SIG-M5 treated with dmso at 0.1 percent for 504 hours (cell line): ENCODE results near the gene EZH2.

Experiments
- DNase-seq: peaks from one replicate; lab custom pipeline; 2025; ENCODE audit not compliant: unreplicated experiment; lab: John Stamatoyannopoulos, UW

Gene EZH2

DNA sequence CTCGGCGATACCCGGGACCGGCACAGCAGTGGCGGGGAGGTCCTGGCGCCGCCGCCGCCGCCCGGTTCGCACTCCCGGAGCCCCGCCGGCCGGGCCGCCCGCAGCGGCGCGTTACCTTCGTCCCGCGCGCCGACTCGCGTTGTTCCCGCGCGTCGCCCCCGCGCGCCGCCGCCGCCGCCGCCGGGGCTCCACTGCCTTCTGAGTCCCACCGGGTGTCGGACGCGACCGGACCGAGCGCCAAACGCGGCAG is at the start of gene EZH2:
EZH2 (minus strand) TSS at position 243 of the 250 bp plus-strand sequence. CDS start 36,993 bp downstream, outside the sequence.
- DNase-seq = no peak

DNA sequence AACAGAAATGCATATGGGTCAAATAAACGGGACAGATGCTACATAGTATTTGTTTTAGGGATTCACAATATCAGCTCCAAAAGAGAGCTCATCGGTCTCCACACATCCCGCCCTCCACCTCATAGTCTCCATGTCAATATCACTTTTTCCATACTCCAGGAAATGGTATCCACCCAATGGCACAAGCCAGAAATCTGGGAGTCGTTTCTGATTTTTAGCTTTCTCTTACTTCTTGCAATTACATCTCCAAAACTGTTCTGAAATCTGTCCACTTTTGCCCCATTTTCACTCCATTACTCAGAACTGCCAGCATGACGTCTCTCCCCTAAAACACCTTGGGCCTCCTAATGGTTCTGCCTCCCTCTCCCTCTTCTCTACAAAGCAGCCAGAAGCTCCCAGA is 47.4 kb upstream of the EZH2 start:
- no peak for DNase-seq

DNA sequence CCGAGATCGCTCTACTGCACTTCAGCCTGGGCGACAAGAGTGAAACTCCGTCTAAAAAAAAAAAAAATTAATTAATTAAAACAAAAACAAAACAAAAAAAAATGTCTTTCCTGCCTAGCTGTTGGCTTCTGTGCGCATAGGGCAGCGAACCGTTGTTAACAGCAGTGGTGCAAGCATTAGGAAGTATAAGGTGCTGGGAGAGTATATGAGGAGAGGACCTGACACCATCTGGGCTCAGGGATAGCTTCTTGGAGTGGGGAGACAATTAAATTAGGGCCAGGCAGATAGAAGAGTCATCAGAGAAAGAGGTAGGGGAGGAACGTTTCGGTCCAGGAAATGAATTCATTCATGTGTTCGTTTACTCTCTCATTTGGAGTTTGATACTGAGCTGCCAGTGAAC is 46.2 kb upstream of the EZH2 start:
- DNase-seq = no peak

DNA sequence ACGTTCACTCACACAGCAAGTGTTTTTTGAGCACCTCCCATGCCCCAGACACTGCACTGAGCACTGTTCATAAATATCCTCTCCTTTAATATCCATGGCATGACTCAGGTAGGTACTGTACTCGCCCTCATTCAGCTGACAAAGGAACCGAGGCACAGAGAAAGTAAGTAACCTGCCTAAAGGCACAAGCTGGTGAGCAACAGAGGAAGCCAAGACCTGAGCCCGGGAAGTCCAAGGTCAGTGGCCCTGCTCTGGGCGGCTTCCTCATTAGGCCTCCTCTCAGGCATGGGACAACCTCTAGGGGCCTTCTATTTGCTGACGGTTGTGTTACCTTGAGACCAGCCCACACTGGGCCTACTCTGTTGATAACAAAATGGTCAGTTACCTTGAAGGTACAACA is 45.1 kb upstream of the EZH2 start:
- DNase-seq = no peak

DNA sequence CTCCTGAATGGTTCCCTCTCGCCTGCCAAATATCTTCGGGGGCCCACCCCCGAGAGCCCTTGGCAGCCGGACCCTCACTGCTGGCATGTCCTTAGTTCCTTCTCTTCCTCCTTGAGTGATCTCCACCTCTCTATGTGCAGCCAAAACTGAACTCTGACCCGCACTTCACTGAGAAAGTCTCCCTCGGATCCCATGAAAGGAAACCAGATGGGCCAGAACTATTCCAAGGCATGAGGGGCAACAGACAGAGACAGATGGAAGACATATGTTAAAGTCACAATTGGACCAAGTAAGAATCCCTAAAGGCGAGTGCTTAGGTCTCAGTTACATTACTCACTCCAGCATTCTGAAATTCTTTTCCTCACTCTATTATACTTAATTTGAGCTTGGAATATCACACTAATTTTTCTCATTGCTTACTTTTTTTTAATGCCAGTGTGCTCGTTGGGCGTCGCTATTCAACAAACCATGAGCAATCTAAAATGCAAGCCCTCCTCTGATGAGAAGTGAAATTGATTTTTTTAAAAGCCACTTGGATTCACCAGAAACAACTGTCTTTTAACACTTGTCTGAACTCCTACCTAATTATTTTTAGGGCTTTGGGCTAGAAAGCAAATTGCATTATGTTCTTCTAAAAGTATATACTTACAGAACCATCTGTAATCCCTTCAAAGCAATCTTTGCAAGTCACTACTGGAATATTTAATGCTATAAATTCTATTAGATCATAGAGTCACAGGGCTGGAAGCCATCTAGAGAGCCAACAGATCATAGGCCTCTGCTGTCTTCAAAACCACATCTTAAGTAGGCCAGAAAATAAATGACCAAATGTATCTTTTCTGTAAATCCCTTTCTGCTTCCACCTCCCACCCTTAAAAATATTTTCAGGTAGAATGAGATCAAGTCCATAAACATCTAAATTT is 43.3 kb upstream of the EZH2 start:
- DNase-seq = no peak

DNA sequence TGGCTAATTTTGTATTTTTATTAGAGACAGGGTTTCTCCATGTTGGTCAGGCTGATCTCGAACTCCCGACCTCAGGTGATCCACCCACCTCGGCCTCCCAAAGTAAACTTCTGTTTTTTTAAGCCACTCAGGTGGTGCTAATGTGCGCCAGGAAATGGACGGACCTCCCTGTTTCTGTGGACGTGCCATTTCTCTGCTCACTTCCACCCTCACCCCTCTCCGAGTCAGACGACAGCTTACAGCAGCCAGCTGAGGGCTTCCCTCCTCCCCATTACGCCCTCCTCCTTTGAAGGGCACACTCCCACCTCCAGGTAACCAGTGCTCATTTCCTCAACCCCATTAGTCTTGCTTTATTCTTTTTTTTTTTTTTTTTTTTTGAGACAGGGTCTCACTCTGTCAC is 41.7 kb upstream of the EZH2 start:
- no peak for DNase-seq

DNA sequence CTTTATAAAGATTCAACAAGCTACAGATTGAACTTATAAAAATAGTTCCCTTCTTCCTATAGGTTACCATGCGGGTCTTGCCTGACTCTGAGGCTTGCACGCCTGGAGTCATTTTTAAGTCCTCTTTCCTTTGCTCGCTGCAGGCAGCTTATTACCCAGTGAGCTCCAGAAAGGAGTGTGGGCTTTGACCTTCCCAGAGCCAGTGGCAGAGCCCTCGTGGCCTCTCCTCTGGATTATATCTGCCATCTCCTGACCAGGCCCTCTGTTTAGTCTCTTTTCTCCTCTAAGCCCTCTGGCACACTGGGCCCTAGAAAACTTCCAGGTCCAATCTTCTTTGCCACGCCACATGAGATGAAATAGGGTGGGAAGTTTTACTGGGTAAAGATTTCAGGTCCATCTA is 39.9 kb upstream of the EZH2 start:
- DNase-seq = no peak

DNA sequence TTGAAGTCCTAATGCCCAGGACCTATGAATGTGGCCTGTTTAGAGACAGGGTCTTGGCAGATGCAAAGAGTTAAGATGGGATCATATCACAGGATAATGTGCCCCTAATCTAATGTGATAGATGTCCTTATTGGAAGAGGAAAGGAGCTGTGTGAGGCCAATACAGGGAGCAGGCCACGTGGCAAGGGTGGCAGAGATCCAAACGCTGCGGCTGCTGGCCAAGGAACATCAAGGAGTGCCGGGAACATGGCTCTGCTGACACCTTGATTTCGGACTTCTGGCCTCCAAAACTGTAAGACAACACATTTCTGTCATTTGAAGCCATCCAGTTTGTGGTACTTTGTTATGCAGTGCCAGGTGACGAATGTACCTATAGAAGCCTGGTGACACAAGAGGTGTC is 37.7 kb upstream of the EZH2 start:
- no peak for DNase-seq

DNA sequence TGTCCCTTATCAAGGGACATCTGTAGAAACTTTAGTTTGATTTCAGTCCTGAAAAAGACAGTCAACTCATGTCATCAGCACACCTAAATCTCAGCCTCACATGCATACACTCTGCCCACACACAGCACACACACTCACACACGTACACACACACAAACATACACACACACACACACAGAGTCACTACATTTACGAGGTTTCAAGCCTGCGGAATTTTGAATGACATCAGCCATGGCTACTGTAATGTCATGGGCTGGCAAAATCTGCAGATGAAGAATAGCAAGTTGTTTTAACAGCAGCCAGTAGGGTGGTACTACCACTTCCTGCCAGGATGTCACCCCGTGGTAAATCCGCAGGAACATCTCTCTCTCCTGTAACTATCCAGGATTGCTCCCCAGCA is 37.1 kb upstream of the EZH2 start:
- DNase-seq = no peak

DNA sequence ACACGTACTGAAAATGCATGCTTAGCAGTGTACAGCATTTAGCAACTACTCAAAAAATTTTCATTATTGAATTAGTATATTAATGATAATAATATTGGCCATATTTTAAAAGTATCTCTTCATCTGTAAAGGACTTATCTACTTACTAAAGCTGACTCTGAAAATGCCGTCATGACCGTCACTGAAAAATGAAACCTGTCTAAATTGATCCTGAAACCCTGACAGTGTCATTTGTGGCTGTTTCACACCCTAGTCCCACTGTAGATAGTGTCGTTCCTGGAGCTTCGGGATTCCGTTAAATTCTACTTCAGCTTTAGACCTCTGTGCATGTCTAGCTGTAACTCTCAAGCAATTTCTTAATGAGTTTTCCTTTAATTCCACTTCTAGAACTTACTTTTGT is 35.8 kb upstream of the EZH2 start:
- no peak for DNase-seq

DNA sequence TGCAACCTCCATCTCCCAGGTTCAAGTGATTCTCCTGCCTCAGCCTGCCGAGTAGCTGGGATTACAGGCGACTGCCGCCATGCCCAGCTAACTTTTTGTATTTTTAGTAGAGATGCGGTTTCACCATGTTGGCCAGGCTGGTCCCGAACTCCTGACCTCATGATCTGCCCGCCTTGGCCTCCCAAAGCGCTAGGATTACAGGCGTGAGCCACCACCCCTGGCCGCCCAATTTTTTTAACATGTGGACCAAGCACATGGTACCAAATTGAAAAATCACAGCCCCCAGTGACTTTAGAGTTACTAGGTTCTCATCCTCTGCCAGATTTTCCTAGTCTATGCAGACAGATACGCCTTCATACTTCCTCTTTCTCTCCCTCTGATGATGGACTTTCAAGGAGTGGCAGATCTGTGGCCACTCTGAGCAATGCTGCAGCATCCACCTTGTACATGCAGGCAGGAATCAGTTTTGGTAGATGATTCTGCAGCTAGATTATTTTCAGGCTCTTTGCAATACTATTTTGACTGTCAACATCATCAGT is 34.0 kb upstream of the EZH2 start:
- peak; percentile 55 for DNase-seq

DNA sequence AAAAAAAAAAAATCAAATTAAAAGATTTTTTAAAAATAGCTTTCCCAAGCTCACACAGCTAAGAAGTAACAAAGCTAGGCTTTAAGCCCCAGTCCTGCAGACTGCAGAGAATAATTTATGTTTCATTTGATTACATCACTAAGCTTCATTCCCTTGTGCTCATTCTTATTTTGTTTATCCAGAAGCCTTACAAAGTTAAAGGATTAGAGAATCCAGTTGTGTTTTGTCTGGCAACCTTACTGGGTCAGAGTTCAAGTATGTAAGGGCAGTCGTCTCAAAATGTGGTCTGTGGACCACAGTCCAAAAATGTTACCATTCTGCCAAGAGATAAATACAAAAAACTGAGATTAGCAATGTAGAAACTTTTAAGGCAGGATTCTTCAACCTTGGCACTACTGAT is 32.1 kb upstream of the EZH2 start:
- no peak for DNase-seq

DNA sequence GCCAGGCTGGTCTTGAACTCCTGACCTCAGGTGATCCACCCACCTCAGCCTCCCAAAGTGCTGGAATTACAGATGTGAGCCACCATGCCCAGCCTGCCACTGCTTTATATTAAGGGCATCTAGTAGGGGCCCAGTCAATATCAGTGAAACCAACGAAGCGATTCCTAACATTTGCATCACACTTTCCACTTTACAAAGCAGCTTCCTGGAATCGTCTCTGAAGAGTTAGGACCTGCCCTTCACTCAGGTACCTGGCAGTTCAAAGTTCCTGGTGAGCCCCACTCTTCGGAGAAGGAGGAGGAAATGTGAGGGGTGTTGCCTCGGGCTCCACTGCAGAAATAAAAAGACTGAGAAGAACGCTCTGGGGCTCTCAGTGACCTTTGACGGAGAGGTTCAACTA is 31.1 kb upstream of the EZH2 start:
- DNase-seq = no peak

DNA sequence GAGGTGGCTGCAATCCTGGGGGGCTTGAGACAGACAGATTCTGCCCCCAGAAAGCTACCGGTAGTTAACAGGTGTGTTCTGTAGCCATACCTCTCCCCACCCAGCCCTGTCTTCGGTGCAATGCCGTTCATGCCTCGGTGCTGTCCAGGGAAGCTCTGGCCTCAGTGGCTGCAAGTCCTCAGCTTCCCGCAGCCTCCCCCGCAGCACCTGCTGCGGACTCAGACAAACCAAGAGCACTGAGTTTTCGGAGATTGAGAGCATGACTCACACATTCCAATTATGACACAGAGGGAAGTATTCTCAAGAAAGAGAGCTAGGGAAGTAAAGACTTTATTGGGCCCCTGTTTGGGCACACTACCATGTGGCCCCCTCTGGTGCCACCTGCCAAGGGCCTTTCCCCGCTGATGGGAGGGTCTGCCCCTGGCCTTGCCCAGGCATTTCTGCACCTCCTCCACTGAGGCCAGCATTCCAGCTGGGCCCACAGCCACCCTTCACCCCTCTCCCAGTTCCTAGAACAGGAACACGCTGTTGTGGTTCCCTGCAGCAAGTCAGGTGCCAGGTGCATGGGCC is 30.2 kb upstream of the EZH2 start:
- peak; percentile 83 for DNase-seq

DNA sequence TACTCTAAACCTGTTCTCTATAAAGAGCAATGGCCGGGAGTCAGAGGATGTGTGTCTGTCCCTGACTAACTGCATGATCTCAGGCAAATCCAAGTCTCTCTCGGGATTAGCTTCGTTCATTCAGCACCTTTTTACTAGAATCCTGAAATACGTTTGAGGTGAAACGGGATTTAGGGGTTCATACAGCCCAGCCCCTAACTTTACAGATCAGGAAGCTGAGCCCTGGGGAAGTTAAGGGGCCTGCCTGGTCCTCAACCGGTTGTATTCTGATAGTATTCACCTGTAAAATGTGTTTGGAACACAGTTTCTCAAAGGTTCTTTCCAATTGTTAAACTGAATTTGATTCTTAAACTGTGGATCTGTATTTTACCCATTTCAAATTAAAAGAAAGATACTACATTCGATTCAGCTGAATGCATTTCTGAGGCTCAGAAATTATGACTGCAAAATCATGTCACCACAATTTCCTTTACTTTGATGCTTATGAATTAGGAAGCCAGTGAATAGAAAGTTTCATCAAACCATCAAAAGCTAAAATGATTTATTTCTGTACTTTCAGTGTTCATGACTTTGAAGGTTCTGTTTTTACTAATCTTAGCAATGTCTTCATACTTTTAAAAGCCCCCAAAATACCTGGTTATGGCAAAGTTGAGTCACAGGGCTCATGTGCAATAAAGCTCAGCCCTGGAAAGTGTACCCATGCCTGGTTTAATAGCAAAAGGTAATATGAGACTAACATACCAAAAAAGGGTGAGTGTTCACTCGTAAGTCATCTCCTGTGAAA is 28.9 kb upstream of the EZH2 start:
- no peak for DNase-seq

DNA sequence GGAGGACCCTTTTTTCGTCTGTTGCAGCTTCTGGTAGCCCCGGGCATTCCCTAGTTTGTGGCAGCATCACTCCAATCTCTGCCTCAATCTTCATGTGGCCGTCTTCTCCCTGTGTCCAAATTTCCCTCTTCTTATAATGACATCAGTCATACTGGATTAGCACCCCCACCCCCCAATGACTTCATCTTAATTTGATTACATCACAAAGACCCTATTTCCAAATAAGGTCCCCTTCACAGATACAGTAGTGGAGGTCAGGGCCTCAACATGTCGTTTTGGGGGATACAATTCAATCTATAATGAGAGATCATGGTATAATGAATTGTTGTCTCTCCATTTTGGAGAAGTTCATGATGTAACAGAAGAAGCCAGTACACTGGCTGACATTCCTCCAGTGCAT is 28.1 kb upstream of the EZH2 start:
- DNase-seq = no peak

DNA sequence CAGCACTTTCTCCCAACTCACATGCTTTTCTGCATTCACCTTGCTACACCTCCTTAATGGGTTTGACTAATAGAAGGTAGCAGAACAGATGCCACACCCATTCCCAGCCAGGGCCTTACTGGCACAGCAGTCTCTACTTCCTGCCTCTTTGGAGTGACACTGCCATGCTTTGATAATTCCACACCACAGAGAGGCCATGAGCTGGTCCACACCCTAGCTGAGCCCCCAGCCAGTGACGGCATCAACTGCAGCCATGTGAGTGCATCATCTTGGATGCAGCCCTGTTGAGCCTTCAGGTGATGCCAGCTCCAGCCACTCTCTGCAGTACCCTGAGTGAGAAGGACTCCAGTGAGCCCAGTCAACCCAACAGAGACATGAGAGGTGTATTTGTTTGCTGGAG is 27.5 kb upstream of the EZH2 start:
- DNase-seq = no peak

DNA sequence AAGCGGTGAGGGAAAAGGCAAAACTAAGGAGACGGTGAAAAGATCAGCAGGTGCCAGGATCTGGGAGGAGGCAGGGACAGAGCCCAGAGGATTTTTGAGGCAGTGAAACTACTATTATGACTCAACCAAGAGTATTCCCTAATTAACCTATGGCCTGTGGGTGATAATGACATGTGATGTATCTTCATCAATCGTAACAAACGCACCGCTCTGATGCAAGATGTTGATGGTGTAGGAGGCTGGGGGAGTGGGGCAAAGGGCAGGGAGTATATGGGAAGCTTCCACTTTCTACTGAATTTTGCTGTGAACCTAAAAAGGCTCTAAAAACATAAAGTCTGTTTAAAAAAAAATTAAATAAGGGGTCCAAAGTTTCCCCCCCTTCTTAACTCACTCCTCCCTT is 25.5 kb upstream of the EZH2 start:
- no peak for DNase-seq

DNA sequence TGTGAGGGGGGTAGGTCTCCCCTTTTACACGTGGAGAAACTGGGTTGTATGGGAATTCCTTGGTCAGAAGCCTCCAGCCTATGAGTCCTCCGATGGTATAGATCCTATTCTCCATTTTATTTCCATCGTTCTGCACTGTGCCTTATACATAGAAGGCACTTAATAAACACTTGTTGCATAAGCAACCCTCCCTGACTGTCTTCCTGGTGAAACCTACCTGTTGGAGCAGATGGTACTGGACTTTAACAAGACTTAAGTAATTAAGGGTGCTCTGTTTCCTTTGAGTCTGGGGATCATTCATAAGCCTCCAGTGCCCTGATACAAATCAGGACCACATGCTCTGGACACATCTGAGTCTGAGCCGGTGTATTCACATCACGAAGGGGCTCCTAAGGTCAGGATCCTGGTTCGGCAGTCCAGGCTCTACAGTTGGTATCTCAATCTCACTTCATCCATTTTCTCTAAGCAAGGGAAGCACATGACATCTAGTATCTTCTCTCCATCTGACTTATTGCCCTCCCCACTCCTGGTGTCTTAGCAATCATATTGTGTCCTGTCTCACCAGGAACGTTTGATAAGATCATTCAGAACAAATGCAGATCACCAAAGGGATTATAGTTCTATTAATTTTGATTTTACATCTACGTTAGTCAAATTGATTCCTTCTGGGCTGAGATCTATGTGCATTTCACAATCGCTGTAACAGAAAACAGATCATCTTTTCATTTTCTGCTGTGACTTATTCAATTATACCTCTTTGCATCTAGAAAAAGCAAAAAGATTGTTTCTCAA is 22.8 kb upstream of the EZH2 start:
- DNase-seq = no peak

DNA sequence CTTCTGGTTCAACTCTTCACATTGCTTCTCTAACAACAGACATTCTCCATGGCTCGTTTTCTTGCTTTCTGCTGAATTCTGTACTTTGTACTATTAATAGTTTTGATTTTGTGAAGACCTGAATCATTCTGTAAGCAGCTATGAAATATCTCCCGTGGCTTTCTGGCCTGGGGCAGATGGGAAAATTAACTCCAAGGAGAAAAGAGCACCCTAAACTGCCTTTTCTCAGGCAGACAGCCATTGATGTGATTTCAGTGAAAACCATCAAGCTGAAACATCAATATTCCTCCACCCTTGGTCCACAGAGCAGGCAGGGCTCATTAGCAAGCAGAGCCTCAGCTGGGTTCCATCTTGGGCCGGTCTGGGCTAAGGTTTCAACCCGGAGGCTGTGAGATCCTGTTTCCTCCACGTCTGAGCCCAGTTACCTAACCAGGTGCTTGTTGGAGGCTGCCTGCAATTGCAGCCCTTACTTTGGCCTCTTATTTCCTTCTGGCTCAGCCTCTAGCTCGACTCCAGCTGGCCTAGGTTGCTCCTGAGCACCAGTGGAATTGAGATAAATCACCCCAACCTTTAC is 21.1 kb upstream of the EZH2 start:
- DNase-seq = no peak

DNA sequence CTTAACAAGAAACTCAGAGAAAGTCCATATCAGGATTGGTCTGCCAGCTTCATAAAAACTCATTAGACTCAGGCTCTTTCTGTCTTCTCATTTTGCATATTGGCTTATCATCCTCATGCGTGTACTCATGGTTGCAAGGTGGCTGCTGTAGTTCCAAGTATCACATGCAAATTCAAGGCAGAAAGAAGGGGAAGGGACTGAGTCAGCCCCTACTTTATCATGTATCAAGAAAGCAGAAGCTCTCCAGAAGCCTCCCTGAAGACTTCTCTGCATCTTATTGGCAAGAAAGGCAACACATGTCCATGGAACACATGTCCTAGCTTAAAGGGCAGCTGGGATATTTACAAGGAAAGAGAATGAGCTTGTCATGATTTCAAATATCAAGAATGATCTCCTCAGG is 19.4 kb upstream of the EZH2 start:
- DNase-seq = peak; percentile 6
